ENCODE data around the gene MIAT.

- TF ChIP-seq MXI1 (IDR thresholded peaks at IDR 0.05; ENCODE audit: borderline replicate concordance, low read depth, low read length): no peak
- TF ChIP-seq CTCF (conservative IDR thresholded peaks at IDR 0.05; ENCODE audit: low read depth, low read length): no peak
- no peak for TF ChIP-seq MAFK (IDR thresholded peaks at IDR 0.05; ENCODE audit: low read depth, low read length)
- no peak for TF ChIP-seq POLR2A (IDR thresholded peaks at IDR 0.05; ENCODE audit: low read depth, low read length)
- no peak for TF ChIP-seq USF2 (IDR thresholded peaks at IDR 0.05; ENCODE audit: low read depth, low read length)
- no peak for TF ChIP-seq CHD1 (IDR thresholded peaks at IDR 0.05; ENCODE audit: low read depth, low read length)
- no peak for TF ChIP-seq RCOR1 (IDR thresholded peaks at IDR 0.05; ENCODE audit: insufficient replicate concordance, low read length)
- TF ChIP-seq CEBPB (IDR thresholded peaks at IDR 0.05; ENCODE audit: low read depth, low read length): no peak
- TF ChIP-seq BHLHE40 (IDR thresholded peaks at IDR 0.05; ENCODE audit: low read depth, low read length): no peak
Measured at GRCh38 chr22:26632422-26633155, 24.8 kb upstream of the MIAT start.

Data from IMR-90 (cell line).